GM18505 (cell line): ENCODE data around the gene SH3RF3.
"Not testable (repeated sequence)": the region's sequence is repeated elsewhere in the genome, so short reads cannot be mapped to it uniquely, and the experiment has no call there.

Experiments used
- ATAC-seq: cut with Tn5 transposase; IDR thresholded peaks from one replicate; pipeline ENCODE4 v1.9.1; 2021; ENCODE audit not compliant: unreplicated experiment
- POLR2A ChIP-seq: IDR thresholded peaks from 4 replicates; pipeline ENCODE4 v1.6.1; 2011; ENCODE audit warnings: borderline replicate concordance; ENCODE audit not compliant: insufficient read depth, insufficient read length; ENCODE audit errors: extremely low read depth

SH3RF3 gene

GRCh38 chr2:109098251-109098920 lies 30.6 kb upstream of the SH3RF3 start:
- ATAC-seq, result no peak
- TF ChIP-seq POLR2A, result no peak

GRCh38 chr2:109098921-109099273 lies 30.1 kb upstream of the SH3RF3 start:
- ATAC-seq, result no peak
- no peak for TF ChIP-seq POLR2A

GRCh38 chr2:109102588-109103233 lies 26.3 kb upstream of the SH3RF3 start:
- no peak for ATAC-seq

GRCh38 chr2:109105113-109105512 lies 23.9 kb upstream of the SH3RF3 start:
- TF ChIP-seq POLR2A, result no peak

More at GRCh38 chr2:109102588-109103233, 26.3 kb upstream of the SH3RF3 start:
- no peak for TF ChIP-seq POLR2A

GRCh38 chr2:109108740-109109139 lies 20.3 kb upstream of the SH3RF3 start:
- no peak for ATAC-seq
- no peak for TF ChIP-seq POLR2A

More at GRCh38 chr2:109105113-109105512, 23.9 kb upstream of the SH3RF3 start:
- no peak for ATAC-seq

GRCh38 chr2:109109342-109109741 lies 19.7 kb upstream of the SH3RF3 start:
- TF ChIP-seq POLR2A, result no peak
- no peak for ATAC-seq

GRCh38 chr2:109110170-109110569 lies 18.8 kb upstream of the SH3RF3 start:
- no peak for ATAC-seq
- no peak for TF ChIP-seq POLR2A

GRCh38 chr2:109117181-109117580 lies 11.8 kb upstream of the SH3RF3 start:
- not testable (repeated sequence) for ATAC-seq

- ATAC-seq, result no peak
- no peak for TF ChIP-seq POLR2A
These were observed 11.2 kb upstream of the SH3RF3 start for GRCh38 chr2:109117780-109118179.

GRCh38 chr2:109118321-109118720 lies 10.7 kb upstream of the SH3RF3 start:
- no peak for TF ChIP-seq POLR2A
- no peak for ATAC-seq

- no peak for TF ChIP-seq POLR2A
These were observed 8.8 kb upstream of the SH3RF3 start for GRCh38 chr2:109120166-109120565.

GRCh38 chr2:109120686-109121085 lies 8.3 kb upstream of the SH3RF3 start:
- not testable (repeated sequence) for ATAC-seq

More at GRCh38 chr2:109120166-109120565, 8.8 kb upstream of the SH3RF3 start:
- no peak for ATAC-seq

- ATAC-seq, result no peak
- TF ChIP-seq POLR2A, result no peak
These were observed 5.3 kb upstream of the SH3RF3 start for GRCh38 chr2:109123586-109124201.

- no peak for TF ChIP-seq POLR2A
- ATAC-seq, result no peak
These were observed 3.9 kb upstream of the SH3RF3 start for GRCh38 chr2:109124982-109125592.
